PC-3 (cell line): ENCODE measurements around the gene TLR4. TPM values are rescaled to one million over a fixed set of nuclear protein-coding genes. Genes with fewer than 3 reads are reported as not detected.

Experiments
- ATAC-seq: fragments of 200-7000 bp; cut with Tn5 transposase; 2 replicates; pipeline ENCODE4 v1.9.1; 2020; ENCODE audit warnings: mild to moderate bottlenecking, moderate library complexity
- BruUV-seq: library from RNA; stranded (reverse); fragments of 400-500 nt; replicated peaks from 2 replicates; lab custom pipeline; 2021; lab: Mats Ljungman, UMichigan
- CTCF ChIA-PET: fragments of 300-600 bp; sonication (Branson Sonifier 250); formaldehyde crosslinking; loops from one replicate; lab custom pipeline; 2022; ENCODE audit warnings: antibody characterized with exemption; lab: Charles Lee
- POLR2A ChIA-PET: fragments of 300-600 bp; sonication (Branson Sonifier 250); formaldehyde crosslinking; loops from one replicate; lab custom pipeline; 2022; ENCODE audit warnings: antibody characterized with exemption; ENCODE audit not compliant: unreplicated experiment; lab: Charles Lee
- DNase-seq: peaks from one replicate; pipeline ENCODE4 v3.0.0-alpha.2; 2015
- H2AFZ ChIP-seq: fragments of 300-600 bp; sonication (generic); 2 replicates; pipeline ENCODE4 v1.6.0; 2016; ENCODE audit warnings: antibody characterized with exemption, low read length
- H3F3A ChIP-seq: fragments of 300-600 bp; sonication (generic); one replicate; pipeline ENCODE4 v1.6.0; 2017; ENCODE audit warnings: antibody characterized with exemption, low read length, control low read depth, mild to moderate bottlenecking; ENCODE audit not compliant: unreplicated experiment
- H3K27ac ChIP-seq: fragments of 300-600 bp; sonication (generic); 2 replicates; pipeline ENCODE4 v1.5.1; 2016; ENCODE audit warnings: mild to moderate bottlenecking, low read length
- H3K27me3 ChIP-seq: fragments of 300-600 bp; sonication (generic); 2 replicates; pipeline ENCODE4 v1.6.1; 2016; ENCODE audit warnings: low read length, mixed read lengths
- H3K36me3 ChIP-seq: fragments of 300-600 bp; sonication (generic); 2 replicates; pipeline ENCODE4 v1.6.1; 2016; ENCODE audit warnings: low read depth, mixed run types, low read length, mixed read lengths
- H3K4me1 ChIP-seq: fragments of 300-600 bp; sonication (generic); 2 replicates; pipeline ENCODE4 v1.5.1; 2016; ENCODE audit warnings: low read length; ENCODE audit not compliant: insufficient read depth
- H3K4me2 ChIP-seq: fragments of 300-600 bp; sonication (generic); 2 replicates; pipeline ENCODE4 v1.6.0; 2016; ENCODE audit warnings: low read length
- H3K4me3 ChIP-seq: fragments of 300-600 bp; sonication (generic); 2 replicates; pipeline ENCODE4 v1.5.1; 2016; ENCODE audit warnings: mild to moderate bottlenecking, low read length, mixed read lengths
- H3K79me2 ChIP-seq: fragments of 300-600 bp; sonication (generic); 2 replicates; pipeline ENCODE4 v1.6.1; 2017; ENCODE audit warnings: low read length, mixed read lengths
- H3K9ac ChIP-seq: fragments of 300-600 bp; sonication (generic); 2 replicates; pipeline ENCODE4 v1.6.0; 2016; ENCODE audit warnings: mild to moderate bottlenecking, low read length
- H3K9me2 ChIP-seq: fragments of 300-600 bp; sonication (generic); replicated peaks from 2 replicates; pipeline ENCODE4 v1.6.1; 2016; ENCODE audit warnings: mixed run types, low read length, mixed read lengths
- H3K9me3 ChIP-seq: fragments of 300-600 bp; sonication (generic); 2 replicates; pipeline ENCODE4 v1.6.1; 2016; ENCODE audit warnings: low read length, mixed read lengths
- H4K20me1 ChIP-seq: fragments of 300-600 bp; sonication (generic); 2 replicates; pipeline ENCODE4 v1.6.1; 2016; ENCODE audit warnings: low read length, mixed read lengths
- EZH2 ChIP-seq: fragments of 300-600 bp; sonication (generic); IDR thresholded peaks from one replicate; pipeline ENCODE4 v1.6.1; 2017; ENCODE audit warnings: antibody characterized with exemption, mild to moderate bottlenecking, low read length; ENCODE audit not compliant: unreplicated experiment
- EZH2phosphoT487 ChIP-seq: fragments of 300-600 bp; sonication (generic); IDR thresholded peaks from 2 replicates; pipeline ENCODE4 v1.6.1; 2018; ENCODE audit warnings: mild to moderate bottlenecking, antibody characterized with exemption, low read length, borderline replicate concordance
- intact Hi-C: fragments of 100-400 bp; cut with micrococcal nuclease; formaldehyde crosslinking; loops from 2 replicates; pipeline ENCODE4 v1.9.0; 2023
- total RNA-seq: library from RNA; depleted of rRNA; stranded (reverse); fragments of >200 nt; gene quantifications from 2 replicates; pipeline ENCODE4 v1.2.3, GENCODE V29; 2014
- TF ChIP-seq, protein P1 (sequence below): fragments of 300-600 bp; sonication (generic); conservative IDR thresholded peaks from 2 replicates; pipeline ENCODE4 v1.5.1; 2017; ENCODE audit warnings: antibody characterized with exemption, low read depth, mild to moderate bottlenecking, low read length

TLR4 gene
- total RNA-seq, 1 experiment from 2014 or later = not detected

DNA sequence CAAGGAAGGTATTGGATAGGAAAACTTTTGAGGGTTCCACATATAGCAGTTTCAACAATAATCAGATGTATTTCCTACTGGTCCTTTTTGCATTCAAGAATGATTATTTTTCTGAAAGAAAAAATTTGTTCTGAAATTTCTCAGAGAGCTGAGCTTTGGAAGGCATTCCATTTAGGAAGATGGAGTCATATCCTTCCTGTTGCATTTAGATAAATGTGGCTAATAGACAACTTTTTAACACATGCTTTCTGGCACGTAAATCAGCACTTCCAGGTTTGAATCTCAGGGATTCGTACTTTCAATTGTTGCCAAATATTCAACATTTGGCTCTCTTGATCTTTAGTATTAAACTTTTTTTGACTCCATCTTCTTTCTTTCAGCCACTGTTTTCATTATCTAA, 24.8 kb upstream of the TLR4 start:
- Histone ChIP-seq H2AFZ (no peak overlapping the region), H3K9me3 (peaks cover 2% of the 10 kb centered on the region; the same call in 1 of the 2 replicates), H3K9me2 (no peaks in the 10 kb centered on the region), H3K4me3 (no peak overlapping the region), H3K36me3 (no peaks in the 10 kb centered on the region), H3K9ac (no peak overlapping the region), H3K27me3 (no peaks in the 10 kb centered on the region), H3K4me1 (no peaks in the 10 kb centered on the region), H3K4me2 (no peak overlapping the region), H3K27ac (no peak overlapping the region), H3K79me2 (no peaks in the 10 kb centered on the region), H4K20me1 (no peaks in the 10 kb centered on the region), H3F3A (no peaks in the 10 kb centered on the region)
- TF ChIP-seq EZH2phosphoT487 = no peak
- TF ChIP-seq, protein P1, sequence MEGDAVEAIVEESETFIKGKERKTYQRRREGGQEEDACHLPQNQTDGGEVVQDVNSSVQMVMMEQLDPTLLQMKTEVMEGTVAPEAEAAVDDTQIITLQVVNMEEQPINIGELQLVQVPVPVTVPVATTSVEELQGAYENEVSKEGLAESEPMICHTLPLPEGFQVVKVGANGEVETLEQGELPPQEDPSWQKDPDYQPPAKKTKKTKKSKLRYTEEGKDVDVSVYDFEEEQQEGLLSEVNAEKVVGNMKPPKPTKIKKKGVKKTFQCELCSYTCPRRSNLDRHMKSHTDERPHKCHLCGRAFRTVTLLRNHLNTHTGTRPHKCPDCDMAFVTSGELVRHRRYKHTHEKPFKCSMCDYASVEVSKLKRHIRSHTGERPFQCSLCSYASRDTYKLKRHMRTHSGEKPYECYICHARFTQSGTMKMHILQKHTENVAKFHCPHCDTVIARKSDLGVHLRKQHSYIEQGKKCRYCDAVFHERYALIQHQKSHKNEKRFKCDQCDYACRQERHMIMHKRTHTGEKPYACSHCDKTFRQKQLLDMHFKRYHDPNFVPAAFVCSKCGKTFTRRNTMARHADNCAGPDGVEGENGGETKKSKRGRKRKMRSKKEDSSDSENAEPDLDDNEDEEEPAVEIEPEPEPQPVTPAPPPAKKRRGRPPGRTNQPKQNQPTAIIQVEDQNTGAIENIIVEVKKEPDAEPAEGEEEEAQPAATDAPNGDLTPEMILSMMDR = no peak
- no peak for TF ChIP-seq EZH2
- no TSS peak for BruUV-seq
- ChIA-PET CTCF (no interaction called here), POLR2A (no interaction called here)
- ATAC-seq = no peak
- intact Hi-C loops = no loop called here
- no peak for DNase-seq

DNA sequence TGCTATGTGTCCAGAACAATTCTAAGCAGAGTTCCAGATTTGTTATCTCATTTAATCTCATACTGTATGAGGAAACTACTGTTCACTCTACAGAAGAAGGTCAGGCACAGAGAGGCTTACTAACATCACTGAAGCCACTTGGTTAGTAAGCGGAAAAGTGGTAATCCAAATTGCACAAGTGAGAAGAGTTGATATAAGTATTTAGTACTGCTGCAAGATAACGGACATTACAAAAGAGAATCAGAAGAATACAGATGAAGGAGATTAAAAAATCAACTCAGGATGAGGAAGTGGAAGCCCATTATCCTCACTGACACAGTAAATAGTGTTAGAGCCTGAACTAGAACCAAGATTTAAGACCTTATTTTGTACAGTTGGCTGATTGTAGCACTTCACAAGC, 22.3 kb upstream of the TLR4 start:
- Histone ChIP-seq H3K4me3 (no peak overlapping the region), H4K20me1 (no peaks in the 10 kb centered on the region), H3K9me3 (no peaks in the 10 kb centered on the region), H3K36me3 (no peaks in the 10 kb centered on the region), H3K27ac (no peak overlapping the region), H3K4me2 (no peak overlapping the region), H3F3A (no peaks in the 10 kb centered on the region), H3K4me1 (no peaks in the 10 kb centered on the region), H3K9me2 (no peaks in the 10 kb centered on the region), H3K9ac (no peak overlapping the region), H3K79me2 (no peaks in the 10 kb centered on the region), H2AFZ (no peak overlapping the region), H3K27me3 (no peaks in the 10 kb centered on the region)
- POLR2A ChIA-PET = no interaction called here
- ATAC-seq (no peak), DNase-seq (no peak)
- CTCF ChIA-PET = no interaction called here
- intact Hi-C loops = no loop called here
- TF ChIP-seq EZH2 = no peak
- TF ChIP-seq EZH2phosphoT487 = no peak
- TF ChIP-seq, protein P1 = no peak
- no TSS peak for BruUV-seq

DNA sequence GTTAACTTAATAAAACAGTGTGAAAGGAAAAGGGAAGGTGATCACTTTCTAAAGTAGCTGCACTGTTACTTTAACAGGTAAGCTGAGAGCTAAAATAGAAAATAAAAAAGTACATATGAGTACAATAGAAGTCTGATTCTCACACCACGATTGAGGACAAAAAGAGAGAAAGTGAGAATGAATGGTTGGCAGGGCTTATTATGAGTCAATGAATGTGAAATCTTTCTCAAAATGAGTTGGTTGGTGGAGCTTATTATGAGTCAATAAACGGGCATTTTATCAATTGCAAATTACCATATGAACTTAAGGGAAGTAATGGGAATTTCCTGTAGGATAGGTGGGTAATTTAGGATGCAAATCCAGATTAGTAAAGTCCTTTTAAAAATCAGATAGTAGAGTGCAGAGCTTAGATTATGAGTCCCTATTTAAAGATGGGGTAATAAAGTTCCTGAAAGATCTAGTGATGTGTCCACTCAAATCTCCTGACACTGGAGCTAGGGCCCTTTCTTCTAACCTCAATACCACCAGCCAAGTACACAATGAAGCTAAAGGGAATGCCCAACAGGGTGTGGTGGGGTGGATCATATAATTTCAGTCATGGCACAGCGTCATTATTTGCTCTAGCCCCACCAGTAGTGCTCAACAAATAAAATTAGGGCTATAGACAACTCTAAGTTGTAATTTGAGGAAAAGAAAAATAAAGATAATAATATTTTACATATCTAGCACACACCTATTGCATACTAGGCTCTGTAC, 21.1 kb upstream of the TLR4 start:
- Histone ChIP-seq H4K20me1 (no peaks in the 10 kb centered on the region), H2AFZ (no peak overlapping the region), H3K27ac (no peak overlapping the region), H3K9ac (no peak overlapping the region), H3K9me3 (no peaks in the 10 kb centered on the region), H3K4me3 (no peak overlapping the region), H3K79me2 (no peaks in the 10 kb centered on the region), H3K4me1 (no peaks in the 10 kb centered on the region), H3K9me2 (no peaks in the 10 kb centered on the region), H3F3A (no peaks in the 10 kb centered on the region), H3K36me3 (no peaks in the 10 kb centered on the region), H3K27me3 (no peaks in the 10 kb centered on the region), H3K4me2 (no peak overlapping the region)
- TF ChIP-seq, protein P1 = no peak
- TF ChIP-seq EZH2phosphoT487 = no peak
- no peak for DNase-seq
- BruUV-seq = no TSS peak
- CTCF ChIA-PET = no interaction called here
- no peak for ATAC-seq
- intact Hi-C loops = no loop called here
- POLR2A ChIA-PET = no interaction called here
